ENCODE measurements around the gene PARVA. TPM values are rescaled to one million over a fixed set of nuclear protein-coding genes. Genes with fewer than 3 reads are reported as not detected.
A peak's percentile ranks its signal among the peaks of the same experiment; 100 is the strongest.

Gene PARVA
- total and polyA plus RNA-seq, 2 of the 8 experiments (the other 6 are each of a cell fraction or from before 2014, with no cell fraction given) = 3.1 to 13.5 TPM

GRCh38 chr11:12485328-12485727, 108.0 kb downstream of the PARVA start:
- CTCF ChIA-PET (ENCODE audit: partially characterized antibody) = interaction anchor here (0.6 to 6.4 kb wide), 23 partner anchors 10 to 427 kb away, joined by 3 to 60 read pairs (median 4); partner anchors contain the start of gene PARVA
- POLR2A ChIA-PET (ENCODE audit: partially characterized antibody) = interaction anchor here (0.8 kb wide), 1 partner anchor 108 kb away, joined by 4 read pairs; the partner anchor contains the start of gene PARVA
- TF ChIP-seq RAD21 (IDR thresholded peaks at IDR 0.05 in 1 of 2, conservative IDR thresholded peaks at IDR 0.05 in 1 of 2; ENCODE audit: low read depth in 2 of 2, low read length in 2 of 2) = peak; percentile 43 to 55
- no peak for TF ChIP-seq NANOG (IDR thresholded peaks at IDR 0.05; ENCODE audit: insufficient read depth, low read depth, low read length, poor library complexity, severe bottlenecking)
- TF ChIP-seq ZNF274 (IDR thresholded peaks at IDR 0.05; ENCODE audit: borderline replicate concordance, extremely low read depth, low read length) = no peak
- TF ChIP-seq TCF12 (IDR thresholded peaks at IDR 0.05; ENCODE audit: low read depth, low read length) = no peak
- no peak for TF ChIP-seq JUND (IDR thresholded peaks at IDR 0.05; ENCODE audit: low read length)
- no peak for TF ChIP-seq GABPA (IDR thresholded peaks at IDR 0.05; ENCODE audit: borderline replicate concordance, insufficient read depth, low read length)
- no peak for TF ChIP-seq SUZ12 (IDR thresholded peaks at IDR 0.05; ENCODE audit: low read length)
- TF ChIP-seq POLR2AphosphoS5 (IDR thresholded peaks at IDR 0.05; ENCODE audit: low read depth, low read length) = no peak
- TF ChIP-seq EP300 (IDR thresholded peaks at IDR 0.05; ENCODE audit: borderline replicate concordance in 1 of 2, low read depth in 2 of 2, low read length in 2 of 2) = no peak
- TF ChIP-seq TEAD4 (IDR thresholded peaks at IDR 0.05; ENCODE audit: low read depth, low read length) = no peak
- no peak for TF ChIP-seq SIN3A (conservative IDR thresholded peaks at IDR 0.05 in 1 of 2, IDR thresholded peaks at IDR 0.05 in 1 of 2; ENCODE audit: low read depth in 1 of 2, low read length in 2 of 2)
- TF ChIP-seq, protein P1, sequence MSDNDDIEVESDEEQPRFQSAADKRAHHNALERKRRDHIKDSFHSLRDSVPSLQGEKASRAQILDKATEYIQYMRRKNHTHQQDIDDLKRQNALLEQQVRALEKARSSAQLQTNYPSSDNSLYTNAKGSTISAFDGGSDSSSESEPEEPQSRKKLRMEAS (IDR thresholded peaks at IDR 0.05) = no peak
- no peak for TF ChIP-seq SAP30 (IDR thresholded peaks at IDR 0.05; ENCODE audit: insufficient read depth, insufficient replicate concordance, low read length)

More at GRCh38 chr11:12485328-12485727, 108.0 kb downstream of the PARVA start:
- DNase-seq (ENCODE audit: low read depth in 1 of 2, low spot score in 2 of 2) = no peak
- no peak overlapping the region for H2BK15ac ChIP-seq (ENCODE audit: low read length)
- H3K4me3 ChIP-seq (ENCODE audit: extremely low read depth in 1 of 4, insufficient read depth in 2 of 4, low read depth in 3 of 4, low read length in 4 of 4) = no peak overlapping the region
- H2AFZ ChIP-seq (ENCODE audit: low read length) = no peak overlapping the region
- H3K9me3 ChIP-seq (ENCODE audit: insufficient read depth in 2 of 2, low read depth in 1 of 2, low read length in 1 of 2) = peaks cover 0 to 4% of the 10 kb centered on the region in 2 experiments; a peak in 2 of 4 replicates
- no peak for FAIRE-seq
- H3K56ac ChIP-seq (replicated peaks; ENCODE audit: insufficient read length, low read depth, low read length) = no peak overlapping the region
- WGBS, 2 experiments (ENCODE audit: extremely low coverage in 1 of 2, insufficient coverage in 1 of 2, insufficient read length in 1 of 2, insufficient replicate concordance in 2 of 2, low coverage in 1 of 2, low lambda C conversion rate in 2 of 2, missing lambda C conversion rate in 1 of 2) = 62% methylated on average over 1 of the region's 1 CpG; no CpG with 5 or more reads in 1 of the 2 experiments
- no peak overlapping the region for H3K14ac ChIP-seq (ENCODE audit: insufficient read length)
- no peak overlapping the region for H3K4me2 ChIP-seq (ENCODE audit: insufficient read depth in 1 of 2, low read depth in 2 of 2, low read length in 2 of 2)
- no peaks in the 10 kb centered on the region for H3K79me2 ChIP-seq (ENCODE audit: control insufficient read depth in 1 of 2, insufficient read depth in 2 of 2, low read length in 2 of 2)
- H2BK5ac ChIP-seq (ENCODE audit: low read depth, low read length) = no peak overlapping the region
- H4K8ac ChIP-seq (ENCODE audit: extremely low read depth, insufficient read depth, low read length) = no peak overlapping the region
- H3K23me2 ChIP-seq (ENCODE audit: low read depth, low read length) = no peaks in the 10 kb centered on the region
- no peak overlapping the region for H3K4ac ChIP-seq (replicated peaks; ENCODE audit: insufficient read length, low read depth, low read length)
- H3K79me1 ChIP-seq (ENCODE audit: low read depth, low read length) = no peaks in the 10 kb centered on the region
- H3K27me3 ChIP-seq (replicated peaks in 1 of 4; ENCODE audit: control insufficient read depth in 3 of 4, extremely low read depth in 1 of 4, insufficient read depth in 3 of 4, low read length in 3 of 4) = no peaks in the 10 kb centered on the region
- no peaks in the 10 kb centered on the region for H4K20me1 ChIP-seq (replicated peaks in 1 of 2; ENCODE audit: control insufficient read depth in 1 of 2, insufficient read depth in 2 of 2, low read length in 2 of 2)
- no peak overlapping the region for H2BK12ac ChIP-seq (ENCODE audit: low read depth, low read length)
- no peak overlapping the region for H3K27ac ChIP-seq (ENCODE audit: low read depth, low read length)
- H4K5ac ChIP-seq (ENCODE audit: insufficient read length, low read depth, low read length) = no peak overlapping the region
- H3K9ac ChIP-seq (replicated peaks in 1 of 4; ENCODE audit: extremely low read depth in 1 of 4, low read depth in 3 of 4, low read length in 3 of 4) = no peak overlapping the region
- no peak overlapping the region for H4K91ac ChIP-seq (replicated peaks; ENCODE audit: insufficient read length, low read length)
- H3K4me1 ChIP-seq (replicated peaks in 1 of 4; ENCODE audit: control insufficient read depth in 3 of 4, insufficient read depth in 4 of 4, low read length in 3 of 4) = no peaks in the 10 kb centered on the region
- no peak overlapping the region for H2BK20ac ChIP-seq (ENCODE audit: low read length)
- H3K23ac ChIP-seq (ENCODE audit: insufficient read length) = no peak overlapping the region
- no peak overlapping the region for H2BK120ac ChIP-seq (replicated peaks; ENCODE audit: low read depth, low read length)
- no peaks in the 10 kb centered on the region for H3K36me3 ChIP-seq (ENCODE audit: control insufficient read depth in 2 of 4, insufficient read depth in 4 of 4, low read length in 3 of 4)
- H3K18ac ChIP-seq (ENCODE audit: extremely low read depth, low read length) = no peak overlapping the region
- H2AK5ac ChIP-seq (ENCODE audit: low read depth, low read length) = no peak overlapping the region

All from H1 (cell line).